ENCODE measurements around the gene GPC6. TPM values are rescaled to one million over a fixed set of nuclear protein-coding genes. Genes with fewer than 3 reads are reported as not detected.

Gene GPC6
- polyA plus RNA-seq, 1 of the 3 experiments (the other 2 are of a cell fraction) = 6.7 TPM

DNA sequence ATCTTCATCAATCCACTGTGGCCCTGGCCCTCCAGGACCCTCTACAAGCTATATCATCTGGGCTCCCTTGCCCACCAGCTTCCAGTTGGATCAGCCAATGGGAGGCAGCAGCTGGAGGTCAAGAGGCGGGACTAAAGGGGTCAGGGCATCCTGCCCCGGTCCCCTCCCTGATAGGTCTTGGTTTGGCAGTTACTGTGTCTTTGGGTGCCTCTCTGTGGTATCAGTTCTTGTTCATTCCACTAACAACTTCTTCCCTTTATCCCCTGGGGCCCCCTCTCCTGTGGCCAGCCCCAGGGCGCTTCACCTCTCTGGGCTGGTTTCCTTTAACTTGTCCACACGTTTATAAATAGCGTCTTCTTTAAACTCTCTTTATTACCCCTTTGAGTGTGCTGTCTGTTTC is 1169.3 kb downstream of the GPC6 start (continued):
- TF ChIP-seq, protein P1, sequence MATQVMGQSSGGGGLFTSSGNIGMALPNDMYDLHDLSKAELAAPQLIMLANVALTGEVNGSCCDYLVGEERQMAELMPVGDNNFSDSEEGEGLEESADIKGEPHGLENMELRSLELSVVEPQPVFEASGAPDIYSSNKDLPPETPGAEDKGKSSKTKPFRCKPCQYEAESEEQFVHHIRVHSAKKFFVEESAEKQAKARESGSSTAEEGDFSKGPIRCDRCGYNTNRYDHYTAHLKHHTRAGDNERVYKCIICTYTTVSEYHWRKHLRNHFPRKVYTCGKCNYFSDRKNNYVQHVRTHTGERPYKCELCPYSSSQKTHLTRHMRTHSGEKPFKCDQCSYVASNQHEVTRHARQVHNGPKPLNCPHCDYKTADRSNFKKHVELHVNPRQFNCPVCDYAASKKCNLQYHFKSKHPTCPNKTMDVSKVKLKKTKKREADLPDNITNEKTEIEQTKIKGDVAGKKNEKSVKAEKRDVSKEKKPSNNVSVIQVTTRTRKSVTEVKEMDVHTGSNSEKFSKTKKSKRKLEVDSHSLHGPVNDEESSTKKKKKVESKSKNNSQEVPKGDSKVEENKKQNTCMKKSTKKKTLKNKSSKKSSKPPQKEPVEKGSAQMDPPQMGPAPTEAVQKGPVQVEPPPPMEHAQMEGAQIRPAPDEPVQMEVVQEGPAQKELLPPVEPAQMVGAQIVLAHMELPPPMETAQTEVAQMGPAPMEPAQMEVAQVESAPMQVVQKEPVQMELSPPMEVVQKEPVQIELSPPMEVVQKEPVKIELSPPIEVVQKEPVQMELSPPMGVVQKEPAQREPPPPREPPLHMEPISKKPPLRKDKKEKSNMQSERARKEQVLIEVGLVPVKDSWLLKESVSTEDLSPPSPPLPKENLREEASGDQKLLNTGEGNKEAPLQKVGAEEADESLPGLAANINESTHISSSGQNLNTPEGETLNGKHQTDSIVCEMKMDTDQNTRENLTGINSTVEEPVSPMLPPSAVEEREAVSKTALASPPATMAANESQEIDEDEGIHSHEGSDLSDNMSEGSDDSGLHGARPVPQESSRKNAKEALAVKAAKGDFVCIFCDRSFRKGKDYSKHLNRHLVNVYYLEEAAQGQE (IDR thresholded peaks at IDR 0.05; ENCODE audit: low read depth, low read length) = no peak
- TF ChIP-seq CHD2 (IDR thresholded peaks at IDR 0.05; ENCODE audit: low read length, partially characterized antibody) = no peak
- no peak for TF ChIP-seq RFX5 (IDR thresholded peaks at IDR 0.05; ENCODE audit: low read length)
- TF ChIP-seq RCOR1 (IDR thresholded peaks at IDR 0.05; ENCODE audit: low read length) = no peak
- TF ChIP-seq NFIC (IDR thresholded peaks at IDR 0.05; ENCODE audit: borderline replicate concordance) = no peak

GRCh38 chr13:94399812-94400211 is 1173.2 kb downstream of the GPC6 start:
- H3K79me2 ChIP-seq (ENCODE audit: insufficient read depth) = no peaks in the 10 kb centered on the region
- ChIA-PET CTCF (no interaction called here), POLR2A (no interaction called here)
- no peaks in the 10 kb centered on the region for H3F3A ChIP-seq (replicated peaks; ENCODE audit: insufficient read depth)
- H3K27ac ChIP-seq (ENCODE audit: low read depth in 2 of 2, low read length in 1 of 2) = no peak overlapping the region
- no peaks in the 10 kb centered on the region for H3K9me2 ChIP-seq
- H3K4me2 ChIP-seq = no peak overlapping the region
- H4K20me1 ChIP-seq (ENCODE audit: insufficient read depth) = no peaks in the 10 kb centered on the region
- no peaks in the 10 kb centered on the region for H3K36me3 ChIP-seq (replicated peaks in 1 of 2; ENCODE audit: control insufficient read depth in 1 of 2, insufficient read depth in 2 of 2, low read length in 1 of 2)
- H3K4me1 ChIP-seq (ENCODE audit: control insufficient read depth in 1 of 2, insufficient read depth in 2 of 2, low read depth in 1 of 2, low read length in 1 of 2) = no peaks in the 10 kb centered on the region; a peak in 1 of 4 replicates
- DNase-seq = no peak
- no peak overlapping the region for H3K9ac ChIP-seq
- H2AFZ ChIP-seq (ENCODE audit: low read depth) = no peak overlapping the region
- TF ChIP-seq RCOR1 (IDR thresholded peaks at IDR 0.05; ENCODE audit: low read length) = no peak
- TF ChIP-seq NFIC (IDR thresholded peaks at IDR 0.05; ENCODE audit: borderline replicate concordance) = no peak
- TF ChIP-seq POLR2AphosphoS5 (IDR thresholded peaks at IDR 0.05; ENCODE audit: low read depth, low read length) = no peak
- no peak for TF ChIP-seq RAD21 (IDR thresholded peaks at IDR 0.05; ENCODE audit: low read length)
- no peak for TF ChIP-seq EP300 (IDR thresholded peaks at IDR 0.05; ENCODE audit: borderline replicate concordance in 1 of 2, low read depth in 1 of 2, low read length in 1 of 2)
- TF ChIP-seq IRF3 (IDR thresholded peaks at IDR 0.05; ENCODE audit: low read depth, low read length) = no peak
- TF ChIP-seq GATA2 (CRISPR knock-in tag; IDR thresholded peaks at IDR 0.05) = no peak
- TF ChIP-seq TEAD4 (IDR thresholded peaks at IDR 0.05; ENCODE audit: borderline replicate concordance, insufficient read depth) = no peak
- no peak for TF ChIP-seq TAF1 (IDR thresholded peaks at IDR 0.05; ENCODE audit: borderline replicate concordance, low read depth, low read length)
- TF ChIP-seq FOSL2 (IDR thresholded peaks at IDR 0.05; ENCODE audit: borderline replicate concordance, low read depth) = no peak
- no peak overlapping the region for H3K4me3 ChIP-seq (ENCODE audit: low read depth in 2 of 2, low read length in 1 of 2)
- H3K9me3 ChIP-seq = no peaks in the 10 kb centered on the region
- no peaks in the 10 kb centered on the region for H3K27me3 ChIP-seq (ENCODE audit: insufficient read depth)
